NCI-H460 (cell line): ENCODE data around the gene WWOX. TPM values are rescaled to one million over a fixed set of nuclear protein-coding genes. Genes with fewer than 3 reads are reported as not detected.

Source experiments
- DNase-seq: peaks from one replicate; pipeline ENCODE4 v3.0.0-alpha.2; 2016; ENCODE audit warnings: low read depth; ENCODE audit errors: extremely low read depth
- total RNA-seq: library from RNA; depleted of rRNA; stranded (reverse); fragments of >200 nt; shearing (Covaris generic); gene quantifications from 2 replicates; pipeline ENCODE4 v1.2.3, GENCODE V29; 2014

Gene WWOX
- total RNA-seq, 1 experiment from 2014 or later: 11.1 TPM

- DNase-seq: no peak
Measured at GRCh38 chr16:78794581-78795250, 695.3 kb downstream of the WWOX start.

- no peak for DNase-seq
Measured at GRCh38 chr16:78795433-78795832, 696.0 kb downstream of the WWOX start.

- DNase-seq: peak; percentile 4
Measured at GRCh38 chr16:78796221-78796866, 696.9 kb downstream of the WWOX start.

- DNase-seq: no peak
Measured at GRCh38 chr16:78799429-78799828, 700.0 kb downstream of the WWOX start.

GRCh38 chr16:78800523-78800922 is 701.1 kb downstream of the WWOX start:
- no peak for DNase-seq

GRCh38 chr16:78804058-78804735 is 704.7 kb downstream of the WWOX start:
- DNase-seq: no peak

- no peak for DNase-seq
Measured at GRCh38 chr16:78805556-78805955, 706.1 kb downstream of the WWOX start.

- no peak for DNase-seq
Measured at GRCh38 chr16:78811247-78811646, 711.8 kb downstream of the WWOX start.

GRCh38 chr16:78812582-78812981 is 713.1 kb downstream of the WWOX start:
- DNase-seq: no peak

- no peak for DNase-seq
Measured at GRCh38 chr16:78813661-78814311, 714.3 kb downstream of the WWOX start.

- DNase-seq: no peak
Measured at GRCh38 chr16:78815713-78816112, 716.3 kb downstream of the WWOX start.

- DNase-seq: no peak
Measured at GRCh38 chr16:78816499-78817195, 717.2 kb downstream of the WWOX start.

GRCh38 chr16:78817200-78817739 is 717.8 kb downstream of the WWOX start:
- DNase-seq: no peak

- DNase-seq: no peak
Measured at GRCh38 chr16:78821335-78821734, 721.9 kb downstream of the WWOX start.

GRCh38 chr16:78822509-78822908 is 723.1 kb downstream of the WWOX start:
- DNase-seq: no peak

- DNase-seq: no peak
Measured at GRCh38 chr16:78823027-78823426, 723.6 kb downstream of the WWOX start.

GRCh38 chr16:78829280-78829679 is 729.8 kb downstream of the WWOX start:
- no peak for DNase-seq

- no peak for DNase-seq
Measured at GRCh38 chr16:78830599-78830998, 731.1 kb downstream of the WWOX start.

GRCh38 chr16:78832100-78832499 is 732.6 kb downstream of the WWOX start:
- no peak for DNase-seq

GRCh38 chr16:78836802-78837491 is 737.5 kb downstream of the WWOX start:
- no peak for DNase-seq
